Stomach smooth muscle (tissue), 2 donors: ENCODE results near the gene TBL3.

Experiments used
- H3K27ac ChIP-seq: one replicate; pipeline ENCODE4 v1.7.0; 2013; ENCODE audit warnings: mild to moderate bottlenecking, low read length, inconsistent platforms
- H3K27me3 ChIP-seq, 2 donors: one replicate each; pipeline ENCODE4 v1.7.0; 2013; ENCODE audit warnings: low read length in 2 of 2; ENCODE audit not compliant: insufficient read depth in 2 of 2, control insufficient read depth in 1 of 2
- H3K36me3 ChIP-seq, 2 donors: one replicate each; pipeline ENCODE4 v1.7.0; 2013; ENCODE audit warnings: low read length in 2 of 2; ENCODE audit not compliant: control insufficient read depth in 2 of 2, insufficient read depth in 2 of 2
- H3K4me1 ChIP-seq: one replicate; pipeline ENCODE4 v1.7.0; 2013; ENCODE audit warnings: low read length; ENCODE audit not compliant: control insufficient read depth, insufficient read depth
- H3K4me3 ChIP-seq, 2 donors: one replicate each; pipeline ENCODE4 v1.7.0; 2013; ENCODE audit warnings: low read length in 2 of 2
- H3K9ac ChIP-seq, 2 donors: one replicate each; pipeline ENCODE4 v1.7.0; 2013; ENCODE audit warnings: low read length in 2 of 2, mild to moderate bottlenecking in 1 of 2
- H3K9me3 ChIP-seq, 2 donors: one replicate each; pipeline ENCODE4 v1.7.0; 2013; ENCODE audit warnings: low read length in 2 of 2; ENCODE audit not compliant: control insufficient read depth in 2 of 2
- donor health status: healthy.
- donor health status: Pancreatic carcinoma.

The TBL3 gene

GRCh38 chr16:1993731-1994131 lies 21.9 kb downstream of the TBL3 start:
- no peak overlapping the region for H3K9ac ChIP-seq
- peaks cover 23 to 26% of the 10 kb centered on the region in 2 donors for H3K27me3 ChIP-seq
- H3K4me1 ChIP-seq: peaks cover 22% of the 10 kb centered on the region
- peaks cover 0 to 6% of the 10 kb centered on the region in 2 donors for H3K36me3 ChIP-seq
- H3K9me3 ChIP-seq: no peaks in the 10 kb centered on the region
- H3K4me3 ChIP-seq: no peak overlapping the region
- no peak overlapping the region for H3K27ac ChIP-seq

GRCh38 chr16:1997494-1998359 lies 25.9 kb downstream of the TBL3 start:
- Histone ChIP-seq H3K27me3 (no peaks in the 10 kb centered on the region), H3K27ac (no peak overlapping the region), H3K4me1 (no peaks in the 10 kb centered on the region), H3K9ac (no peak overlapping the region), H3K36me3 (peaks cover 23 to 27% of the 10 kb centered on the region in 2 donors), H3K9me3 (no peaks in the 10 kb centered on the region), H3K4me3 (no peak overlapping the region)

GRCh38 chr16:1998360-1998835 lies 26.5 kb downstream of the TBL3 start:
- Histone ChIP-seq H3K27me3 (no peaks in the 10 kb centered on the region), H3K4me1 (peaks cover 2% of the 10 kb centered on the region), H3K9me3 (no peaks in the 10 kb centered on the region), H3K4me3 (no peak overlapping the region), H3K36me3 (peaks cover 23 to 27% of the 10 kb centered on the region in 2 donors), H3K27ac (no peak overlapping the region), H3K9ac (no peak overlapping the region)

GRCh38 chr16:1998852-1999801 lies 27.3 kb downstream of the TBL3 start:
- peaks cover 23 to 27% of the 10 kb centered on the region in 2 donors for H3K36me3 ChIP-seq
- no peak overlapping the region for H3K4me3 ChIP-seq
- no peaks in the 10 kb centered on the region for H3K27me3 ChIP-seq
- no peak overlapping the region for H3K9ac ChIP-seq
- no peak overlapping the region for H3K27ac ChIP-seq
- no peaks in the 10 kb centered on the region for H3K9me3 ChIP-seq
- peaks cover 9% of the 10 kb centered on the region for H3K4me1 ChIP-seq

GRCh38 chr16:1999866-2000514 lies 28.1 kb downstream of the TBL3 start:
- peaks cover 23 to 27% of the 10 kb centered on the region in 2 donors for H3K36me3 ChIP-seq

GRCh38 chr16:2001035-2001434 lies 29.2 kb downstream of the TBL3 start:
- H3K9ac ChIP-seq: no peak overlapping the region
- no peak overlapping the region for H3K4me3 ChIP-seq
- H3K27ac ChIP-seq: no peak overlapping the region
- peaks cover 27% of the 10 kb centered on the region for H3K4me1 ChIP-seq
- H3K9me3 ChIP-seq: no peaks in the 10 kb centered on the region
- no peaks in the 10 kb centered on the region for H3K27me3 ChIP-seq
- peaks cover 23 to 27% of the 10 kb centered on the region in 2 donors for H3K36me3 ChIP-seq

More at GRCh38 chr16:1999866-2000514, 28.1 kb downstream of the TBL3 start:
- H3K4me3 ChIP-seq: no peak overlapping the region
- no peaks in the 10 kb centered on the region for H3K9me3 ChIP-seq
- peaks cover 18% of the 10 kb centered on the region for H3K4me1 ChIP-seq
- H3K9ac ChIP-seq: no peak overlapping the region
- H3K27ac ChIP-seq: no peak overlapping the region
- no peaks in the 10 kb centered on the region for H3K27me3 ChIP-seq

GRCh38 chr16:2001456-2002355 lies 29.9 kb downstream of the TBL3 start:
- Histone ChIP-seq H3K9ac (no peak overlapping the region), H3K27me3 (no peaks in the 10 kb centered on the region), H3K27ac (no peak overlapping the region)

GRCh38 chr16:2002406-2003230 lies 30.8 kb downstream of the TBL3 start:
- H3K4me1 ChIP-seq: peaks cover 39% of the 10 kb centered on the region
- no peaks in the 10 kb centered on the region for H3K9me3 ChIP-seq
- peaks cover 21 to 27% of the 10 kb centered on the region in 2 donors for H3K36me3 ChIP-seq

More at GRCh38 chr16:2001456-2002355, 29.9 kb downstream of the TBL3 start:
- no peak overlapping the region for H3K4me3 ChIP-seq
- peaks cover 30% of the 10 kb centered on the region for H3K4me1 ChIP-seq
- H3K36me3 ChIP-seq: peaks cover 23 to 27% of the 10 kb centered on the region in 2 donors
- no peaks in the 10 kb centered on the region for H3K9me3 ChIP-seq

GRCh38 chr16:2003231-2003826 lies 31.5 kb downstream of the TBL3 start:
- Histone ChIP-seq H3K27ac (no peak overlapping the region), H3K27me3 (no peaks in the 10 kb centered on the region), H3K36me3 (peaks cover 16 to 27% of the 10 kb centered on the region in 2 donors), H3K9me3 (no peaks in the 10 kb centered on the region), H3K4me1 (peaks cover 46% of the 10 kb centered on the region), H3K9ac (no peak overlapping the region), H3K4me3 (no peak overlapping the region)

More at GRCh38 chr16:2002406-2003230, 30.8 kb downstream of the TBL3 start:
- H3K27ac ChIP-seq: no peak overlapping the region
- no peak overlapping the region for H3K4me3 ChIP-seq
- H3K27me3 ChIP-seq: no peaks in the 10 kb centered on the region
- H3K9ac ChIP-seq: no peak overlapping the region
